ENCODE measurements around the gene ZMAT5. TPM values are rescaled to one million over a fixed set of nuclear protein-coding genes. Genes with fewer than 3 reads are reported as not detected.
A peak's percentile ranks its signal among the peaks of the same experiment; 100 is the strongest.

ZMAT5 gene
- total RNA-seq, 1 donor from 2014 or later: 37.1 TPM

- no peak for DNase-seq (ENCODE audit: low read depth)
- TF ChIP-seq CTCF (IDR thresholded peaks at IDR 0.05; ENCODE audit: insufficient read depth, low read length, poor library complexity, severe bottlenecking): no peak
- H3K27me3 ChIP-seq (ENCODE audit: control insufficient read depth, insufficient read depth, low read length): no peaks in the 10 kb centered on the region
- no peak overlapping the region for H3K4me3 ChIP-seq (ENCODE audit: low read depth, low read length)
- no peaks in the 10 kb centered on the region for H3K36me3 ChIP-seq (ENCODE audit: control insufficient read depth, insufficient read depth, low read length)
Observed at GRCh38 chr22:29693671-29694070, 73.1 kb downstream of the ZMAT5 start.

GRCh38 chr22:29693161-29693560 lies 73.6 kb downstream of the ZMAT5 start:
- TF ChIP-seq CTCF (IDR thresholded peaks at IDR 0.05; ENCODE audit: insufficient read depth, low read length, poor library complexity, severe bottlenecking): no peak

DNA sequence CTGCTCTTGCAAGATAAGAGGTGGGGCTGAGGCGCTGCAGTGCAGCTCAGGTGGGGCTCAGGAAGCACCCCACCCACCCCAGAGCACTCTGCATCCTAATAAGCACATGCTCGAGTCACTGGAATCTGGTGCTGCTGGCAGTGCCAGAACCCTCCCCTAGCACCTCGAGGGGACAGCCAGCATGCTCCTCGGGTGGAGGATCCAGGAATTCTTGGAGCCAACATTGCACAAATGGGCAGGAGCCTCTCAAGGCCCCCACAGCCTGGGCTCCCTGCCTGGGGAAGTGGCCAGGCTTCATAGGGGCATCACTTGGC lies 74.5 kb downstream of the ZMAT5 start:
- no peak for TF ChIP-seq CTCF (IDR thresholded peaks at IDR 0.05; ENCODE audit: insufficient read depth, low read length, poor library complexity, severe bottlenecking)
- no peaks in the 10 kb centered on the region for H3K27me3 ChIP-seq (ENCODE audit: control insufficient read depth, insufficient read depth, low read length)
- H3K4me3 ChIP-seq (ENCODE audit: low read depth, low read length): no peak overlapping the region
- DNase-seq (ENCODE audit: low read depth): no peak
- no peaks in the 10 kb centered on the region for H3K36me3 ChIP-seq (ENCODE audit: control insufficient read depth, insufficient read depth, low read length)

More at GRCh38 chr22:29693161-29693560, 73.6 kb downstream of the ZMAT5 start:
- no peak for DNase-seq (ENCODE audit: low read depth)
- Histone ChIP-seq H3K36me3 (ENCODE audit: control insufficient read depth, insufficient read depth, low read length) (no peaks in the 10 kb centered on the region), H3K27me3 (ENCODE audit: control insufficient read depth, insufficient read depth, low read length) (no peaks in the 10 kb centered on the region), H3K4me3 (ENCODE audit: low read depth, low read length) (no peak overlapping the region)

DNA sequence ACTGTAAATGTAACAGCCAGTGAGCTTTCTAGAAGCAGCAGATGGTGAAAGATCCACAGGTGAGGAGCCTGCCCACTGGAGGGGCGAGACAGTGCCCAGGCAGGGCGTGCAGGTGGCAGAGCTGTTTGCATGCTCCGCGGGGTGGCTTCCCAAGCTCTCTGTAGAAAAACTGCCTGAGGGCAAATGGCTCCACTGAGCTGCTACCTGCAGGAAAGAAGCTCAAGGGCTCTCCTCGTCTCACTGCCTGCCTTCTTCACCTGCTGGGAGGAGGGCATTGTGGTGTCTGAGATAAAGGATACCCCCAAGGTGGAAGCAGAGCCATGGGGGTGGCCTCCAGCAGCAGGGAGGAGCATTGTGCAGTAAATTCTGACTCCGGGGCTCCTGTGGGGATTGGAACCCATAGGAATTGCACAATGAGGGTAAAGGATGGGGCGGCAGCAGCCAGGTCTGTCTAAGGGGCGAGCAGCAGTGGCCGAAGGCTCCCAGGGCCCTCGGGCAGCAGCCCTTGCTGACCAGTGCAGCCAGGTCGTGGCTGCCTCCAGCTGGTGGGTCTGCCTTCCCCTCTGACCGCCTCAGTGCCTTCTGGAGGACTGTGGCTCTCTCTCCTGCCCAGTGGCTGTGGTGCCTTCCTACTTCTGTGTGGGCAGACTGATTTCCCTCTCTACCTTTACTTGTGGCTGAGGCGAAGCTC lies 75.0 kb downstream of the ZMAT5 start:
- H3K27me3 ChIP-seq (ENCODE audit: control insufficient read depth, insufficient read depth, low read length): no peaks in the 10 kb centered on the region
- DNase-seq (ENCODE audit: low read depth): no peak
- H3K4me3 ChIP-seq (ENCODE audit: low read depth, low read length): no peak overlapping the region
- no peaks in the 10 kb centered on the region for H3K36me3 ChIP-seq (ENCODE audit: control insufficient read depth, insufficient read depth, low read length)
- no peak for TF ChIP-seq CTCF (IDR thresholded peaks at IDR 0.05; ENCODE audit: insufficient read depth, low read length, poor library complexity, severe bottlenecking)

GRCh38 chr22:29690476-29690875 lies 76.3 kb downstream of the ZMAT5 start:
- Histone ChIP-seq H3K4me3 (ENCODE audit: low read depth, low read length) (no peak overlapping the region), H3K27me3 (ENCODE audit: control insufficient read depth, insufficient read depth, low read length) (no peaks in the 10 kb centered on the region), H3K36me3 (ENCODE audit: control insufficient read depth, insufficient read depth, low read length) (no peaks in the 10 kb centered on the region)
- no peak for DNase-seq (ENCODE audit: low read depth)
- no peak for TF ChIP-seq CTCF (IDR thresholded peaks at IDR 0.05; ENCODE audit: insufficient read depth, low read length, poor library complexity, severe bottlenecking)

- H3K4me3 ChIP-seq (ENCODE audit: low read depth, low read length): no peak overlapping the region
- H3K36me3 ChIP-seq (ENCODE audit: control insufficient read depth, insufficient read depth, low read length): no peaks in the 10 kb centered on the region
- TF ChIP-seq CTCF (IDR thresholded peaks at IDR 0.05; ENCODE audit: insufficient read depth, low read length, poor library complexity, severe bottlenecking): peak; percentile 87
- H3K27me3 ChIP-seq (ENCODE audit: control insufficient read depth, insufficient read depth, low read length): no peaks in the 10 kb centered on the region
- no peak for DNase-seq (ENCODE audit: low read depth)
Observed at GRCh38 chr22:29689880-29690213, 77.0 kb downstream of the ZMAT5 start.

All from kidney epithelial cell (primary cell).